ENCODE measurements around the gene AGPAT1.

AGPAT1 gene

GRCh38 chr6:32167154-32167760 is 8.6 kb downstream of the AGPAT1 start:
- no peaks in the 10 kb centered on the region for H3K4me1 ChIP-seq (ENCODE audit: control insufficient read depth, insufficient read depth, low read length)
- no peaks in the 10 kb centered on the region for H3K9me3 ChIP-seq (ENCODE audit: control insufficient read depth in 2 of 2, low read length in 2 of 2)
- no peaks in the 10 kb centered on the region for H3K27me3 ChIP-seq (ENCODE audit: control insufficient read depth in 1 of 2, insufficient read depth in 2 of 2, low read length in 2 of 2)
- H3K27ac ChIP-seq (ENCODE audit: low read length) = peak overlapping the region; percentile 18
- no peak overlapping the region for H3K4me3 ChIP-seq (ENCODE audit: low read length in 2 of 2)
- H3K36me3 ChIP-seq (ENCODE audit: control insufficient read depth in 2 of 2, insufficient read depth in 2 of 2, low read length in 2 of 2) = peaks cover 27 to 52% of the 10 kb centered on the region in 2 donors
- no peak overlapping the region for H3K9ac ChIP-seq (ENCODE audit: low read length in 2 of 2)

- Histone ChIP-seq H3K9me3 (ENCODE audit: control insufficient read depth in 2 of 2, low read length in 2 of 2) (no peaks in the 10 kb centered on the region), H3K4me1 (ENCODE audit: control insufficient read depth, insufficient read depth, low read length) (no peaks in the 10 kb centered on the region), H3K27ac (ENCODE audit: low read length) (no peak overlapping the region), H3K36me3 (ENCODE audit: control insufficient read depth in 2 of 2, insufficient read depth in 2 of 2, low read length in 2 of 2) (peaks cover 27 to 52% of the 10 kb centered on the region in 2 donors), H3K4me3 (ENCODE audit: low read length in 2 of 2) (no peak overlapping the region), H3K27me3 (ENCODE audit: control insufficient read depth in 1 of 2, insufficient read depth in 2 of 2, low read length in 2 of 2) (no peaks in the 10 kb centered on the region), H3K9ac (ENCODE audit: low read length in 2 of 2) (no peak overlapping the region)
These were observed 9.3 kb downstream of the AGPAT1 start for GRCh38 chr6:32166411-32167061.

- H3K4me1 ChIP-seq (ENCODE audit: control insufficient read depth, insufficient read depth, low read length) = no peaks in the 10 kb centered on the region
- peaks cover 12 to 32% of the 10 kb centered on the region in 2 donors for H3K36me3 ChIP-seq (ENCODE audit: control insufficient read depth in 2 of 2, insufficient read depth in 2 of 2, low read length in 2 of 2)
- H3K9me3 ChIP-seq (ENCODE audit: control insufficient read depth in 2 of 2, low read length in 2 of 2) = no peaks in the 10 kb centered on the region
- H3K9ac ChIP-seq (ENCODE audit: low read length in 2 of 2) = no peak within 1 kb of the TSS
- H3K4me3 ChIP-seq (ENCODE audit: low read length in 2 of 2) = no peak within 1 kb of the TSS
- H3K27ac ChIP-seq (ENCODE audit: low read length) = peak within 1 kb of the TSS; percentile 49
- H3K27me3 ChIP-seq (ENCODE audit: control insufficient read depth in 1 of 2, insufficient read depth in 2 of 2, low read length in 2 of 2) = no peaks in the 10 kb centered on the region
These were observed 11.6 kb downstream of the AGPAT1 start, which contains the start of gene EGFL8 for GRCh38 chr6:32164295-32164694. EGFL8 (plus strand) TSS chr6:32164595; CDS start chr6:32166166, 1,571 bp downstream.

GRCh38 chr6:32163559-32164258 is 12.2 kb downstream of the AGPAT1 start:
- no peak overlapping the region for H3K9ac ChIP-seq (ENCODE audit: low read length in 2 of 2)
- H3K36me3 ChIP-seq (ENCODE audit: control insufficient read depth in 2 of 2, insufficient read depth in 2 of 2, low read length in 2 of 2) = peaks cover 12 to 33% of the 10 kb centered on the region in 2 donors
- H3K4me3 ChIP-seq (ENCODE audit: low read length in 2 of 2) = no peak overlapping the region
- peak overlapping the region; percentile 49 for H3K27ac ChIP-seq (ENCODE audit: low read length)
- H3K4me1 ChIP-seq (ENCODE audit: control insufficient read depth, insufficient read depth, low read length) = no peaks in the 10 kb centered on the region
- H3K27me3 ChIP-seq (ENCODE audit: control insufficient read depth in 1 of 2, insufficient read depth in 2 of 2, low read length in 2 of 2) = no peaks in the 10 kb centered on the region
- no peaks in the 10 kb centered on the region for H3K9me3 ChIP-seq (ENCODE audit: control insufficient read depth in 2 of 2, low read length in 2 of 2)

- Histone ChIP-seq H3K4me3 (ENCODE audit: low read length in 2 of 2) (no peak overlapping the region), H3K36me3 (ENCODE audit: control insufficient read depth in 2 of 2, insufficient read depth in 2 of 2, low read length in 2 of 2) (peaks cover 24 to 27% of the 10 kb centered on the region in 2 donors), H3K27ac (ENCODE audit: low read length) (no peak overlapping the region), H3K9ac (ENCODE audit: low read length in 2 of 2) (no peak overlapping the region), H3K27me3 (ENCODE audit: control insufficient read depth in 1 of 2, insufficient read depth in 2 of 2, low read length in 2 of 2) (no peaks in the 10 kb centered on the region), H3K9me3 (ENCODE audit: control insufficient read depth in 2 of 2, low read length in 2 of 2) (no peaks in the 10 kb centered on the region), H3K4me1 (ENCODE audit: control insufficient read depth, insufficient read depth, low read length) (peaks cover 21% of the 10 kb centered on the region)
These were observed 17.8 kb downstream of the AGPAT1 start for GRCh38 chr6:32158052-32158451.

GRCh38 chr6:32156891-32157290 is 19.0 kb downstream of the AGPAT1 start:
- Histone ChIP-seq H3K9ac (ENCODE audit: low read length in 2 of 2) (no peak overlapping the region), H3K9me3 (ENCODE audit: control insufficient read depth in 2 of 2, low read length in 2 of 2) (no peaks in the 10 kb centered on the region), H3K4me1 (ENCODE audit: control insufficient read depth, insufficient read depth, low read length) (peaks cover 33% of the 10 kb centered on the region), H3K4me3 (ENCODE audit: low read length in 2 of 2) (no peak overlapping the region), H3K27ac (ENCODE audit: low read length) (no peak overlapping the region), H3K27me3 (ENCODE audit: control insufficient read depth in 1 of 2, insufficient read depth in 2 of 2, low read length in 2 of 2) (no peaks in the 10 kb centered on the region), H3K36me3 (ENCODE audit: control insufficient read depth in 2 of 2, insufficient read depth in 2 of 2, low read length in 2 of 2) (peaks cover 18 to 27% of the 10 kb centered on the region in 2 donors)

- Histone ChIP-seq H3K36me3 (ENCODE audit: control insufficient read depth in 2 of 2, insufficient read depth in 2 of 2, low read length in 2 of 2) (peaks cover 18 to 27% of the 10 kb centered on the region in 2 donors), H3K9ac (ENCODE audit: low read length in 2 of 2) (peak overlapping the region; percentile 69 to 89), H3K27me3 (ENCODE audit: control insufficient read depth in 1 of 2, insufficient read depth in 2 of 2, low read length in 2 of 2) (no peaks in the 10 kb centered on the region), H3K4me1 (ENCODE audit: control insufficient read depth, insufficient read depth, low read length) (peaks cover 52% of the 10 kb centered on the region), H3K9me3 (ENCODE audit: control insufficient read depth in 2 of 2, low read length in 2 of 2) (no peaks in the 10 kb centered on the region), H3K27ac (ENCODE audit: low read length) (peak overlapping the region; percentile 92), H3K4me3 (ENCODE audit: low read length in 2 of 2) (peak overlapping the region; percentile 74 to 96)
These were observed 21.2 kb downstream of the AGPAT1 start for GRCh38 chr6:32154514-32155161.

- no peaks in the 10 kb centered on the region for H3K9me3 ChIP-seq (ENCODE audit: control insufficient read depth in 2 of 2, low read length in 2 of 2)
- H3K4me3 ChIP-seq (ENCODE audit: low read length in 2 of 2) = peak within 1 kb of the TSS; percentile 74 to 96
- peaks cover 53% of the 10 kb centered on the region for H3K4me1 ChIP-seq (ENCODE audit: control insufficient read depth, insufficient read depth, low read length)
- peaks cover 20 to 30% of the 10 kb centered on the region in 2 donors for H3K36me3 ChIP-seq (ENCODE audit: control insufficient read depth in 2 of 2, insufficient read depth in 2 of 2, low read length in 2 of 2)
- no peaks in the 10 kb centered on the region for H3K27me3 ChIP-seq (ENCODE audit: control insufficient read depth in 1 of 2, insufficient read depth in 2 of 2, low read length in 2 of 2)
- H3K9ac ChIP-seq (ENCODE audit: low read length in 2 of 2) = peak within 1 kb of the TSS; percentile 69 to 89
- H3K27ac ChIP-seq (ENCODE audit: low read length) = peak within 1 kb of the TSS; percentile 92
These were observed 22.0 kb downstream of the AGPAT1 start, which contains the start of gene PPT2 for GRCh38 chr6:32153564-32154513. PPT2 (plus strand) TSS chr6:32154141; CDS start chr6:32154595, 454 bp downstream.

- Histone ChIP-seq H3K9me3 (ENCODE audit: control insufficient read depth in 2 of 2, low read length in 2 of 2) (no peaks in the 10 kb centered on the region), H3K4me3 (ENCODE audit: low read length in 2 of 2) (peak overlapping the region; percentile 74 to 96), H3K27ac (ENCODE audit: low read length) (peak overlapping the region; percentile 92), H3K36me3 (ENCODE audit: control insufficient read depth in 2 of 2, insufficient read depth in 2 of 2, low read length in 2 of 2) (peaks cover 12 to 22% of the 10 kb centered on the region in 2 donors), H3K27me3 (ENCODE audit: control insufficient read depth in 1 of 2, insufficient read depth in 2 of 2, low read length in 2 of 2) (no peaks in the 10 kb centered on the region), H3K4me1 (ENCODE audit: control insufficient read depth, insufficient read depth, low read length) (peaks cover 53% of the 10 kb centered on the region), H3K9ac (ENCODE audit: low read length in 2 of 2) (peak overlapping the region; percentile 69 to 89)
These were observed 22.9 kb downstream of the AGPAT1 start for GRCh38 chr6:32152769-32153563.
